Tibial nerve (tissue), 4 donors: ENCODE results near the gene BCS1L. TPM values are rescaled to one million over a fixed set of nuclear protein-coding genes. Genes with fewer than 3 reads are reported as not detected.

Experiments used
- DNase-seq, 2 donors: peaks; one replicate each; pipeline ENCODE4 v3.0.0-alpha.2; 2019; ENCODE audit warnings: low spot score in 2 of 2
- H3K27ac ChIP-seq, 4 donors: fragments of 200-600 bp; sonication (generic) in 3 of 4; one replicate each; pipeline ENCODE4 v1.5.1; 2017 to 2019; ENCODE audit warnings: mild to moderate bottlenecking in 1 of 4
- H3K27me3 ChIP-seq, 2 donors: fragments of 200-600 bp; sonication (generic) in 1 of 2; one replicate each; pipeline versions ENCODE4 v1.5.1 to v1.6.0; 2017 to 2019
- H3K36me3 ChIP-seq, 3 donors: fragments of 200-600 bp; sonication (generic); one replicate each; pipeline ENCODE4 v1.5.1; 2018 to 2019
- H3K4me1 ChIP-seq, 4 donors: fragments of 200-600 bp; sonication (generic) in 3 of 4; one replicate each; pipeline ENCODE4 v1.5.1; 2017 to 2019
- H3K4me3 ChIP-seq, 4 donors: fragments of 200-600 bp; sonication (generic) in 3 of 4; one replicate each; pipeline ENCODE4 v1.5.1; 2017 to 2019; ENCODE audit warnings: mild to moderate bottlenecking in 1 of 4, moderate library complexity in 1 of 4
- H3K9me3 ChIP-seq, 4 donors: fragments of 200-600 bp; sonication (generic) in 3 of 4; one replicate each; pipeline ENCODE4 v1.5.1; 2017 to 2019
- EP300 ChIP-seq, 2 donors: sonication (generic); formaldehyde crosslinking; IDR thresholded peaks; one replicate each; pipeline ENCODE4 v1.6.1; 2017; ENCODE audit warnings: antibody characterized with exemption in 2 of 2, mild to moderate bottlenecking in 1 of 2
- POLR2A ChIP-seq, 2 donors: fragments of 450-650 bp; IDR thresholded peaks; one replicate each; pipeline ENCODE4 v1.6.1; 2017; ENCODE audit warnings: antibody characterized with exemption in 2 of 2, mild to moderate bottlenecking in 2 of 2, moderate library complexity in 2 of 2
- WGBS, 2 donors: methylation state at CpG; one replicate each; pipeline ENCODE4 v1.1.5; 2018; 5-methylcytosine and 5-hydroxymethylcytosine counted together
- total RNA-seq, 4 donors: library from RNA; depleted of rRNA; stranded (reverse); fragments of >200 nt; gene quantifications; one replicate each; pipeline ENCODE4 v1.1.0, GENCODE V29; 2016
- TF ChIP-seq, protein P1 (sequence below), 5 experiments: fragments of 200-600 bp in 3 of 5; fragments of 450-650 bp in 2 of 5; sonication (generic) in 3 of 5; IDR thresholded peaks; one replicate each; pipeline ENCODE4 v1.5.1; 2016 to 2019; ENCODE audit warnings: antibody characterized with exemption in 5 of 5, mild to moderate bottlenecking in 3 of 5, moderate library complexity in 2 of 5

BCS1L gene
- total RNA-seq, 4 donors from 2014 or later = 28.2 to 45.2 (median 38.0) TPM

GRCh38 chr2:218658671-218659257 is 719 bp upstream of the BCS1L start:
- DNase-seq = no peak
- peaks cover 0 to 36% (median 12%) of the 10 kb centered on the region in 4 donors for H3K4me1 ChIP-seq
- H3K36me3 ChIP-seq = peaks cover 0 to 63% (median 14%) of the 10 kb centered on the region in 3 donors
- no peaks in the 10 kb centered on the region for H3K27me3 ChIP-seq
- TF ChIP-seq POLR2A (IDR thresholded peaks at IDR 0.05) (no peak), EP300 (IDR thresholded peaks at IDR 0.05) (no peak)
- TF ChIP-seq, protein P1, sequence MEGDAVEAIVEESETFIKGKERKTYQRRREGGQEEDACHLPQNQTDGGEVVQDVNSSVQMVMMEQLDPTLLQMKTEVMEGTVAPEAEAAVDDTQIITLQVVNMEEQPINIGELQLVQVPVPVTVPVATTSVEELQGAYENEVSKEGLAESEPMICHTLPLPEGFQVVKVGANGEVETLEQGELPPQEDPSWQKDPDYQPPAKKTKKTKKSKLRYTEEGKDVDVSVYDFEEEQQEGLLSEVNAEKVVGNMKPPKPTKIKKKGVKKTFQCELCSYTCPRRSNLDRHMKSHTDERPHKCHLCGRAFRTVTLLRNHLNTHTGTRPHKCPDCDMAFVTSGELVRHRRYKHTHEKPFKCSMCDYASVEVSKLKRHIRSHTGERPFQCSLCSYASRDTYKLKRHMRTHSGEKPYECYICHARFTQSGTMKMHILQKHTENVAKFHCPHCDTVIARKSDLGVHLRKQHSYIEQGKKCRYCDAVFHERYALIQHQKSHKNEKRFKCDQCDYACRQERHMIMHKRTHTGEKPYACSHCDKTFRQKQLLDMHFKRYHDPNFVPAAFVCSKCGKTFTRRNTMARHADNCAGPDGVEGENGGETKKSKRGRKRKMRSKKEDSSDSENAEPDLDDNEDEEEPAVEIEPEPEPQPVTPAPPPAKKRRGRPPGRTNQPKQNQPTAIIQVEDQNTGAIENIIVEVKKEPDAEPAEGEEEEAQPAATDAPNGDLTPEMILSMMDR (IDR thresholded peaks at IDR 0.05) = peak in 1 of 5 experiments; percentile 13
- peak overlapping the region; percentile 15 to 89 (median 66) for H3K27ac ChIP-seq
- peak overlapping the region; percentile 57 to 91 (median 67) for H3K4me3 ChIP-seq
- 2% methylated on average over 21 to 24 of the region's 27 CpGs for WGBS, 2 donors
- H3K9me3 ChIP-seq = no peaks in the 10 kb centered on the region

DNA sequence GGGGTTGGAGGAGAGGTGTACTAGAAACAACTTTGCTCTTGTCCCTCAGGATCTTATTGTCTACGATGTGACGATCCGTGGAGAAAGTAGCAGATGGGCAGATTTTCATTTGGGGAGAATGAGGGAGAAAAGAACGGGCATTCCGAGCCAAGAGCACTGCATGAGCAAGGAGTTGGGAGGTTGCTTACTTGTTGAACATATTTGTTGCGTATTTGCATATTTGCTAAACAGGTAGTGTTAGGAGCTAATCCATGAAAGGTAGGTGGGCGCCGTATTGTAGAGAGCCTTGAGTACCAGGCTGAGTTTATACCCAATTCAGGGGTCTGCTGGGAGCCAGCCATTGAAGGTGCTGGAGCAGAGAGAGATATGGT is 490 bp downstream of the BCS1L start:
- H3K36me3 ChIP-seq = peaks cover 0 to 63% (median 8%) of the 10 kb centered on the region in 3 donors
- 14 to 22% methylated on average over 8 of the region's 8 CpGs for WGBS, 2 donors
- no peak for DNase-seq
- H3K27me3 ChIP-seq = no peaks in the 10 kb centered on the region
- TF ChIP-seq, protein P1 (IDR thresholded peaks at IDR 0.05) = no peak
- no peak for TF ChIP-seq POLR2A (IDR thresholded peaks at IDR 0.05)
- no peak for TF ChIP-seq EP300 (IDR thresholded peaks at IDR 0.05)
- H3K4me1 ChIP-seq = peaks cover 0 to 36% (median 12%) of the 10 kb centered on the region in 4 donors
- peak overlapping the region; percentile 57 to 91 (median 67) for H3K4me3 ChIP-seq
- H3K9me3 ChIP-seq = no peaks in the 10 kb centered on the region
- H3K27ac ChIP-seq = peak overlapping the region; percentile 15 to 89 (median 66)

DNA sequence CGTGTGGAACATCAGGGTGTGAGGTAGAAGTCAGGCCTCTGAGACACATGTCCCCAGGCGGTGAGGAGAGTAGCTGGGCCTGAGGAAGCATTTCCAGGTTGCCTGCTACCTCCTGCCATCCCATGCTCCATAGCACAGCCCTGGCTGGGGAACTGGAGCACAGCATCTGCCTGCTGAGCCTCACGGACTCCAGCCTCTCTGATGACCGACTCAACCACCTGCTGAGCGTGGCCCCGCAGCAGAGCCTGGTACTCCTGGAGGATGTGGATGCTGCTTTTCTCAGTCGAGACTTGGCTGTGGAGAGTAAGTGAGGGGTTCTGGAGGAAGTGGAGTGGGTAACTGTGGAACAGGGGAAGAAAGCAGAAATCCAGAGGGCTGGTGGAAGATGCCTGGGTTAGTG is 2.9 kb downstream of the BCS1L start:
- 78 to 81% methylated on average over 7 of the region's 7 CpGs for WGBS, 2 donors
- no peak for DNase-seq

DNA sequence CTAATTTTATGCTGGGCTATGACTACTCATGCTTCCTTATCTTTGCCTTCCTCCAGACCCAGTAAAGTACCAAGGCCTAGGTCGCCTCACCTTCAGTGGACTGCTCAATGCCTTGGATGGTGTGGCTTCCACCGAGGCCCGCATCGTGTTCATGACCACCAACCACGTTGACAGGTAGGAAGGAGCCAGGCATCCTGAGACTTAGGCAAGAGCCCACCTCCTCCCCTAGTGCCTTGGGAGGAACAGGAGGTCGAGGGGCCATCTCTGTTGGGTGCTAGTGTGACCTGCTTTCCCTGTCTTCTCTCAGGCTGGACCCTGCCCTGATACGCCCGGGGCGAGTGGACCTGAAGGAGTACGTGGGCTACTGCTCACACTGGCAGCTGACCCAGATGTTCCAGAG is 3.3 kb downstream of the BCS1L start:
- 87 to 96% methylated on average over 6 to 10 of the region's 10 CpGs for WGBS, 2 donors
- TF ChIP-seq, protein P1 (IDR thresholded peaks at IDR 0.05) = no peak
- TF ChIP-seq POLR2A (IDR thresholded peaks at IDR 0.05) (no peak), EP300 (IDR thresholded peaks at IDR 0.05) (no peak)
- Histone ChIP-seq H3K4me1 (peaks cover 0 to 21% (median 12%) of the 10 kb centered on the region in 4 donors), H3K4me3 (no peak overlapping the region), H3K27me3 (no peaks in the 10 kb centered on the region), H3K9me3 (no peaks in the 10 kb centered on the region), H3K27ac (no peak overlapping the region), H3K36me3 (peaks cover 0 to 63% (median 9%) of the 10 kb centered on the region in 3 donors)
- no peak for DNase-seq

More for the DNA sequence above, 2.9 kb downstream of the BCS1L start:
- H3K4me3 ChIP-seq = no peak overlapping the region
- no peak for TF ChIP-seq POLR2A (IDR thresholded peaks at IDR 0.05)
- no peak overlapping the region for H3K27ac ChIP-seq
- peaks cover 0 to 63% (median 7%) of the 10 kb centered on the region in 3 donors for H3K36me3 ChIP-seq
- no peaks in the 10 kb centered on the region for H3K9me3 ChIP-seq
- H3K27me3 ChIP-seq = no peaks in the 10 kb centered on the region
- peaks cover 0 to 26% (median 12%) of the 10 kb centered on the region in 4 donors for H3K4me1 ChIP-seq

- WGBS, 2 donors = 89 to 93% methylated on average over 10 to 15 of the region's 15 CpGs
- H3K4me1 ChIP-seq = peaks cover 0 to 10% (median 4%) of the 10 kb centered on the region in 4 donors
- H3K4me3 ChIP-seq = no peak overlapping the region
- peaks cover 0 to 72% (median 10%) of the 10 kb centered on the region in 3 donors for H3K36me3 ChIP-seq
- H3K27me3 ChIP-seq = no peaks in the 10 kb centered on the region
- no peak overlapping the region for H3K27ac ChIP-seq
- TF ChIP-seq, protein P1 (IDR thresholded peaks at IDR 0.05) = no peak
- no peak for TF ChIP-seq EP300 (IDR thresholded peaks at IDR 0.05)
- no peak for TF ChIP-seq POLR2A (IDR thresholded peaks at IDR 0.05)
- no peaks in the 10 kb centered on the region for H3K9me3 ChIP-seq
- DNase-seq = no peak
Observed at GRCh38 chr2:218663901-218664300, 4.4 kb downstream of the BCS1L start.
